ENCODE data around the gene DOK7.
A peak's percentile ranks its signal among the peaks of the same experiment; 100 is the strongest.

Gene DOK7

DNA sequence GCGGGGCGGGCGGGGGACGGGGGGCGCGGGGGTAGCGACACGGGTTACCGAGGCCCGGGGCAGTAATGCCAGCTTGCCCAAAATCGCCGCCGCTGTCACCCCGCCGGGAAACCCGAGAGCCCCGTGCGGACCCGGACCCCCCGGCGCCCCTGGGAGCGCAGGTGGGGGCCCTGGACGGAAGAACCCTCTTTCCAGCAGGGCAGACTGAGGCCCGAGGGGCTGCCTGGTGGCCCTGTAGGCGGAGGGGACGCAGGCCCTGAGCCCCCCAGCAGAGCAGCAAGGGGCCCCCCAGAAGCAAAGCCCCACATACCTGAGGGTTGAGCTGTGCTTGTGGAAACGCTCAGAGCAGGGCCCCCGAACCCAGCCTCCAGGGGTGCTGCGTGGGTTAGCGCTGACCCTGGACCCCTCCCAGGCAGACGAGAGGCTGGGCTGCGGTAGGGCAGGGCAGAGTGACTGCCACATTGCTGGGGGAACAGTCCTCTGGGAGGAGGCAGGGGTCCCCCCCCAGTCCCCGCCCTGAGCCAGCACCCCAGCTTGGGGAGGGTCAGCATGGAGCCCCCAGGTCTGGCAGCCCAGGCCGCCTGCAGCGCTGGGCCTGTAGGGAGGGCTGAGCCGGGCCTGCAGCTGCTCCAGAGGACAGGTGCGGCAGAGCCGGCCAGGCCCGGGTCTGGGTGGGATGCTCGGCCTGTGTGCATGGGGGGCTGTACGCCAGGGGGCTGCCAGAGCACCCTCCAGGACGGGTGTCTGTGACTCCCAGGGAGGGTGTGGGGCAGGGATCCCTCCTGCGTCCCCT lies 646 bp downstream of the DOK7 start:
- no peak for DNase-seq

DNA sequence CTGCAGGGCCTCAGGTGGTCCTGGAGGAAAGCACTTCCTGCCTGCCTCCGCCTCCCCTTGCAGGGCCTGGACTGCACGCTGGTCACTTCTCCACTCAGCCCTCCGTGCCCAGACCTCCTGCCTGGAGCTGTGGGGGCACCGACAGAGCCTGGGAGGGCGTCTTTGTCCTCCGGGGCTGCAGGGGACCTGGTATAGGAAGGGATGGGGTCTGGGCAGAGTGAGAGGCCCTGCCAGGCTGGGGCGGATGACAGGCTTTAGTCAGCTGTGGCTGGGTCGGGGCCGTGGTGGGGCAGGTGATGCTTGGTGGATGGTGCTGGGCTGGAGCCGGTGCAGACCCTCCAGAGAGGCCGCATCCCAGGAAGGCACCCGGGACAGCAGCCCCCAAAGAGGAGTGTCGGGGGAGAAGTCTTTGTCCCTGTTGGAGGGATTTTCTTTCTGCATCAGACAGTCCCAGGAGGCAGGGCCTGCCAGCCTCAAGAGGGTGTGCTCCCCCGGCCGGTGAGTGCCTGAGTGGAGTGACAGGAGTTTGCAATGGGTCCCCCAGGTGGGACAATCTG lies 1.3 kb downstream of the DOK7 start:
- no peak for DNase-seq

DNA sequence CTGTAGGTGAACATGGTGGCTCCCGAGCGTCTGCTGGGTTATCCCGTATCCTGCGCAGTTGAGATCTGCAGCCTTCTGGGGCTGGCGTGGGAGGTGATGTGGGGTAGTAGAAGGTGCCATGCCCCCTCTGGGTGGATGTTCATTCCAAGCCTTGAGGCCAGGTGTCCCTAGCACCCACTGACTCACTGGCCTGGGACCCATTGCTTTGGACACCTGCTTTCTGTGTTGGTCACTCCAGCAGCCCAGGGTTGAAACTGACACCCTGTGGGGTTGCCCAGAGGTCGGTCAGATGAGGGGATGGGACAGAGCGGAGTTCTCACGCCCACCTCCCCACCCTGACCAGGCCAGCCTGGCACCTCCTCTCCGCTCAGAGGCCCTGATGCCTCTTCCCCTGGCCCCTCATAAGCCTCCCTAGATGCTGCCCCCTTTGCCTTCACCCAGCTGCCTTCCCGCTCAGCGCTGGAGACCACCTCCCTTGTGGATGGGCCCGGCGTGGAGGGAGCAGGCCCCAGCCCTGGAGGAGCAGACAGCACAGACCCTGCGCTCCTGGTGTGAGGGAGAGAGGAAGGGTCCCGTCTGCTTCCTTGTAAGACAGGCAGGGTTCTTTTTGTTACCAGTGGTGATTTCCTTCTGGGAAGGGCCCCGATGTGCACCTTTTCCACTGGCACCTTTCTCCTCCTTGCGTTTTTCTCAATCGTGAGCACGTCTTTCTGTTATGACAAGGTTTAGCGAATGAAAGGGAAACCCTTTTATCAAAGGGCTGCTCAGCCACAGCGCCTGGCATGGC lies 2.0 kb downstream of the DOK7 start:
- no peak for DNase-seq

DNA sequence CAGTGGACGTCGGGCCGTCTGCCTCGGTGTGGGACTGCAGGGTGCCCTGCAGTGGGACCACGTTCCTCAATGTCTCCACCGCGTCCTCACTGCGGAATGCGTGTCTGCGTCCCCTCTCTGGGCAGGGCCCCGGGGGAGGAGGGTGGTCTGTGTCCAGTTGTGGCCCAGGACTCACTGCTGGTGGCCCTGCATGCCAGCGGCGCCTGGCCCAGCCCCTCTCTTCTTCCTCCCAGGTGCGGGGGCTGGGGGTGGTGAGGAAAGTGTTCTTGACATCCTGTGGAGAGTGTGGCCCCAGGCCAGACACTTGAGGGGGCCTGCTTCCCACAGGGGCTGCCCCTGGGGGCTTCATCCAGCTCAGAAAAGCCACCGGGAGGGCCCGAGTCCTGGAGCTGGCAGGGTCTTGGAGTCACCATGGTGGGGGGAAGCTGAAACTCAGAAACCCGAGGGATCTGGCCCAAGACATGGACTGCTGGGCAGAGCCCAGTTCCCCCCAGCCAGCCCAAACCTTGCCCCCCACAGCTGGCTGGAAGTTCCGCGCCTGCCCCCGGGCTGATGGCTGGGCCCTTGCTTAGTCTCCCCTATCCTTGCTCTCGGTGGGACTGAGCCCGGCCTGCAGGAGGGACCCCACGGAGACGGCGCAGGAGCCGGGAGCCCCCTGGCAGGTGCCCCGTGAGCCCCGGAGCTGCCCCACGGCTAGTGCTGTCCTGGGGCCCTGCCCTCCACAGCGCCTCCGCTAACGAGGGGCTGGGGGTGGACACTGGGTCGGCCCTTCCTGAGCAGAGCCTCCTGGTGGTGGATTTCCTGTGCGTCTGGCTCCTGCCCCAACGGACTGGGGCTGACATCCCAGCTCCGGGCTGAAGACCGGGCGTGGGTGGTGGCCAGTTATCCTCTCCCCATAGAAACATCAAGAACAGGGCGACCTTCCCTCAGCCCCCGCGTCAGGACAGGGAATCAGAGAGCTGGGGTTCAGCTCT lies 2.9 kb downstream of the DOK7 start:
- no peak for DNase-seq

DNA sequence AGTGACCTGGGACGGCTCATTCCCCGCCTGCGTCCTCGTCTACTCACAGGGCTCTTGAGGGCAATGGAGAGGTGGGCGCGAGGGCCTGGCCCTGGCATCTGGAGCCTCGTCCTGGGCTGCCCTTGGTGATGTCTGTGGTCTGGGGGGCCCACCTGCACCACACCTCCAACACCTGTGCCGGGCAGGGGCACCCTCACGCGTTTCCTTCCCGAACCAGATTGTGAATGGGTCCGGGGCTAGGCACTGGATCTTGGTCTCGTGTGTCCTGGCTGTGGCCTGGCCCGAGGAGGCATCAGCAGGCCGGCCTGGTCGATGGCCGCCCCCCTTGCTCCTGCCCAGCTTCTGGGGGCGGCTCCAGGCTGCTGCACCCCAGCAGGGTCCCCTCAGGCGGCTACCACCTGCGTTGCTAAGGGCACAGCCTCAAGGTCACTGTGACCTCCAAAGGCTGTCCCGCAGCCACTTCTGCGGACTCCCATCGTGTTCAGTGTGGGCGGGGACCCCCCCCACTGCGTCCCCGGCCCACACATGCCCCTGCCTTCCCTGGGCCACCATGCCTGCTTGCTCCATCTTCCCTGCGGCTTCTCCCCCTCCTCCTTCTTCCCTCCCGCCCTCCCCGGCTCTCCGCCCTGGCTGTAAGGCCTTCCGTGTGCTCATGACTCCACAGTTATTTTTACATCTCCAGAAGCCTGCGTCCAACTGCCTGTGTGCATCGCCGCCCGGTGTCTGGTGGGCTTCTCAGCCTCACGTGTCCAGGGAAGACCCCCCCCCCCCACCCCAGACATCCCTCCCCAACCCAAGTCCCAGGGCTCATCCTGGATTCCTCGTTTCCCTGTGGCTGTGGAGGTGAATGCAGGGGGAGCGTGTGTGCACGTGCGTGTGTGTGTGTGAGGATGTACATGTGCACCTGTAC lies 3.8 kb downstream of the DOK7 start:
- no peak for DNase-seq

DNA sequence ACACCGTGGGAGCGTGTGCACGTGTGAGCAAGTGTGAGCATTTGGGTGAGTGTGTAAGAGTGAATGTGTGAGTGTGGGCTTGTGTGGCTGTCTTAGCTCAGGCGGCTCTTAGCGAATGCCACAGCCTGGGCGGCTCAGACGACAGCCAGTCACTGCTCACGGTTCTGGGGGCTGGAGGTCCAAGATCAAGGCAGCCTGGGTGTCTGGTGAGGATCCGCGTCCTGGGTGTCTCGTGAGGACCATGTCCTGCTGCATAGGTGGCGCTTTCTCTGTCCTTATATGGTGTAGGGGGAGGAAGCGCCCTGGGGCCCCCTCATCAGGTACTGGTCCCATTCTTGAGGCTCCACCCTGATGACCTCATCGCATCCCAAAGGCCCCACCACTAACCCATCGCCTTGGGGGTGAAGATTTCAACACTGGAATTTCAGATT lies 4.5 kb downstream of the DOK7 start:
- DNase-seq: no peak

DNA sequence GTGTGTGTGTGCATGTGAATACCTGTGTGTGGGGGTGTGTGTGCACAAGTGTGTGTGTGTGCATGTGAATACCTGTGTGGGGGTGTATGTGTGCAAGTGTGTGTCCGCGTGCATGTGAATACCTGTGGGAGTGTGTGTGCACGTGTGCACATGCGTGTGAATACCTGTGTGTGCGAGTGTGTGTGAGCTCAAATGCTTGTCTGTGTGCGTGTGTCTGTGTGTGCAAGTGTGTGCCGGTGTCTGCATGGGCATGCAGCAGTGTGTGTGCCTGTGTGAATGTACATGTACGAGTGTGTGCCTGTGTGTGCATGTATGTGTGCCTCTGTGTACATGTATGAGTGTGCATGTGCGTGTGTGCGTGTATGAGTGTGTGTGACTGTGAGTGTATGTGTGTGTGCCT lies 5.0 kb downstream of the DOK7 start:
- DNase-seq: no peak

DNA sequence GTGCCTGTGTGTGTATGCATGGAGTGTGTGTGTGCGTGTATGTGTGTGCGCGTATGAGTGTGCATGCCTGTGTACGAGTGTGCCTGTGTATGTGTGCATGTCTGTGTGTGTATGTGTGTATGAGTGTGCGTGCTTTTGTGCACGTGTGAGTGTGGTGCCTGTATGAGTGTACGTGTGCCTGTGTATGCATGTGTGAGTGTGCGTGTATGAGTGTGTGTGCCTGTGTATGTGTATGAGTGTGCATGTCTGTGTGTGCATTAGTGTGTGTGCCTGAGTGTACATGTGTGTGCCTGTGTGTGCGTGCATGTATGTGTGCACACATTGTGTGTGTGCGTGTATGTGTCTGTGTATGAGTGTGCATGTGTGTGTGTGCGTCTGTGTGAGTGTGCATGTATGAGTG lies 5.7 kb downstream of the DOK7 start:
- DNase-seq: no peak

DNA sequence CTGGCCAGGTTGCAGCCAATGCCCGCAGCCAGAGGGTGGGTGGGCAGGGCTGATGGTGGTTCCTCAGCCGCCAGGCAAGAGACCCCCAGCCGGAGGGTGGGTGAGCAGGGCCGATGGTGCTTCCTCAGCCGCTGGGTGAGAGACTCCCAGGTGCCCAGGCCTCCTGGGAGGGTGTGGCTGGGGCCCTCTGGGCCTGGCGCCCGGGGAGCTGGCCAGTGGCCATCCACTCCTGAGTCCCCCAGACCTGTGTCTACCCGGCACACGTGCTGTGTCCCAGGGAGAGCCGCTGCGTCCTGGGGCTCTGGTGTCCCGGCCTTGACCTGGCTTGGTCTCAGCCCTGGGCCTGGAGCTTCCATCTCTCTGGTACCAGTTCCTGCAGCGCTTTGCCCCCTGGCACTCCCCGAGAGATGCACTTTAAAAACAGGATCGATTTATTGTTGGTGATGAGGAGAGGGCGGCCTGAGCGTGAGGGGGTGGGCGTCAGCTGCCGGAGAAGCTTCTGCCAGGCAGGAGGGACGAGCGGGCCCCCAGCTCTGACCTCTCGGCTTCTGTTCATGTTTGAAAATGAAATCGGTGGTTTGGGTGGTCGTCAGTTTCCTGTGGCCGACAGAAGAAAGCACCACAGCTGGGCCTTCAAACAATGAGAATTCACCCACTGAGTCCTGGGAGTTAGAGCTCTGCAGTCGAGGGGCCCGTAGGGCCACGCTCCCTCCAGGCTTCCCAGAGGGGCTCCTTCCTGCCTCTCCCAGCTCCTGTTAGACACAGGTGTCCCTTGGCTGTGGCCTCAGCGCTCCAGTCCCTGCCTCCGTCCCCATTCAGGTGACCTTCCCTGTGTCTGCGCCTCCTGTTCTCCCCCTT lies 6.5 kb downstream of the DOK7 start:
- no peak for DNase-seq

DNA sequence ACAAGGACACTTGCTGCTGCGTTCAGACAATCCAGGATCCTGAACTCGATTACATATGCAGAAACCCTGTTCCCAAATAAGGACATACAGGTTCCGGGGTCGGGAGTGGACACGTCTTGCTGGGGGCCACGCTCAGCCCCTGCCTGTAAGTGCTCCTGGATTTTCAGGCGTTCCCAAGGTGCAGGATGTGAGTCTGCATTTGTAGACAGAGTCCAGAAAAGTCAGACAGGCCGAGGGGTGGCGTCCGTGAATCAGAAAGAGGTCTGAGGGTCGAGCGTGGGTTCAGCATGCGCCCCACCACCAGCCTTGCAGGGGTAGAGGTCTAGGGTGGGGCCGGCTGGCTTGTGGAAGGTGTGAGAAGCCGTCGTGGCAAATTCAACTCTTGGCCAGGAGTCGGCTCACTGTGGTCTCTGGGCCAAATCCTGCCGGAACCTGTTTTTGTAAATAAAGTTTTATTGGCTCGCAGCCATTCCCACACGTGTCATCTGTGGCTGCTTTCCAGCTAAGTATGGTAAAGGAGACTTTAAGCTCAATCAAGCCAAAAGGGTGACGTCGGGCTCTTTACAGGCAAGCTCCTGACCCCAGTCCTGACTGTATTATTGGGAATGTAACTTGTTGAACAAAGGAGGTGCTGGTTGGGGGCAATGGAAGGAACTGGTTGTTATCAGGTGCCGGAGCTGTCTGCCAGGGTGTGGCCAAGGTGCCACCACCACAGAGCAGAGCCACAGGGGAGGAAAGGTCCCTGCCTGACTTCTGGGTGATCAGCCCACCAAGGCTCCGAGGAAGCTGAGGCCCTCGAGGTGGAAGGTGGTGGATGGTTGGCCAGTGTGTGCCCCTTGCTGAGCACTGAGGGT lies 7.4 kb downstream of the DOK7 start:
- peak; percentile 20 for DNase-seq

DNA sequence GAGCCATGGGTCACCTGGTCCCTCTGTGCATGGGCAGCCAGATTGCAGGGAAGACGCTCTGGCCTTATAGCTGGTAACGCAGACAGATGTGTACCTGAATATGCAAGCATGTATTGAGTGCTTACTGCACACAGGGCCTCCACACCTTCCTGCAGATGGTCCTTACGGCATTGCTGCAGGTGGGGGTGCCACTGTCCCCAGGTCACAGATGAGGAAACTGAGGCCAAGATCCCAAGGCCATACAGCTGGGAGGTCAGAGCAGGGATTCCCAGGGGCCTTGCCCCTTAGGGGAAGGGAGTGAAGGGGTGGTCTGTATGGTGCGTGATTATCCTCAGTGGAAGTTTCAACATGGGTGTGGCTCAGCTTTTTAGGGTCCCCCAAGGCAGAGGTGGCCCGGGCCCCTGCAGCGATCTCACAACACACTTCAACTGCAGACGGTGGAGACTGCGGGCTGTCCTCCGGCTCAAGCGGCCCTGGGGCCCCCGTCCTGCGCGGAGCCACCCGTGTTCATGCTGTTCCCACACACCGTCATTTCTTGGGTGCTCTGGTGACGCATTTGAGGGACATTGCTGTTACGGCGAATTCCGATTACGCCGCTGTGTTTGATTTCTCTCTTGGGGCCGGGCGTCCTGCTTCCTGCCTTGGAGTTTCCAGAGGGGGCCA lies 8.1 kb downstream of the DOK7 start:
- no peak for DNase-seq

DNA sequence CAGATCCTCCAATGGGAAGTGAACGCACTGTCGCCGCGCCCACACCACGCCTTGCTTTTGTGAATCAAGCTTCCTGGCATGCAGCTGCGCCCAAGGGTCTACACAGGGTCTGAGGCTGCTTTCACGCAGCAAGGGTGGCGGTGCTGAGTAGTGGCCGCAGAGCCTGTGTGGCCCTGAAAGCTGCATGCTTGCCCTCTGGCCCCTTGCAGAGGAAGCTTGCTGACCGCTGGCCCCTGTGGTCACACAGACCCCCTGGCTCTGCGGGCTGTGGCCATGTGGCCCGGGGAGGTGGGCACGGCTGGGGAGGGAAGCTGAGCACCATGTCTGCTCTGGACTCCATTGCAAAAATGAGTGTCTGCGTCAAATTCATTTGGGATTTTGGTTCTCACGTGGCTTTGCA lies 8.8 kb downstream of the DOK7 start:
- no peak for DNase-seq

DNA sequence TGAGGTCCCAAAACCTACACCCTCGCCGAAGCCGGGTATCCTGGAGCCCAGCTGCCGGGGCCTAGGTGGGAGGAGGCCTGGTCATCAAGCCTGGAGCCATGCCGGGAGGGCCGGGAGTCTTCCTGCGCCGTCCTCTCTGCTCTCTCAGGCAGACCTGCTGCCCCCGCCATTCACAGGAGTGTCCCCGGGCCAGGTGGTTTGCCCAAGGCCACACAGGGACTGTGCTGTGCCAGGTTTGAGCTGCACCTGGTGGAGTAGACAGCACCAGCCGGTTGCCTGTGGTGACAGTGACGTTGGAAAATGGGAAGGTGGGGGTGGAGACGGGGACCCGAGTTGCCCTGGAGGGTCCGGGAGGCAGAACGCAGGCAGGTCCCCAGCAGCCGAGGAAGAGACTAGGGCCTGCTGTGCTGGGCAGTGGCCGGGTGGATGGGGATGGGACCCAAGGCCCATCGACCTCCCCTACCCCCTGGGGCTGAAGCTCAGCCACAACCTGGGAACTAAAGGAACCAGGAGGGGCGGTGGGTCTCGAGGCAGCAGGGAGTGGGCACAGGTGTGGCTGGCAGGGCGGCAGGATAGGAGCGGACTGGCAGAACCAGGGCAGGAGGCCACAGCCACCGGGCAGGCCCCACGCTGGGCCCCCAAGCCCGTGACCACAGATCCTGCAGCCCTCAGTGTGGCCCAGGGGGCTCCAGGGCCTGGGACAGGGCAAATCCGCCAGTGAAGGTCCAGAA lies 9.5 kb downstream of the DOK7 start:
- DNase-seq: no peak

DNA sequence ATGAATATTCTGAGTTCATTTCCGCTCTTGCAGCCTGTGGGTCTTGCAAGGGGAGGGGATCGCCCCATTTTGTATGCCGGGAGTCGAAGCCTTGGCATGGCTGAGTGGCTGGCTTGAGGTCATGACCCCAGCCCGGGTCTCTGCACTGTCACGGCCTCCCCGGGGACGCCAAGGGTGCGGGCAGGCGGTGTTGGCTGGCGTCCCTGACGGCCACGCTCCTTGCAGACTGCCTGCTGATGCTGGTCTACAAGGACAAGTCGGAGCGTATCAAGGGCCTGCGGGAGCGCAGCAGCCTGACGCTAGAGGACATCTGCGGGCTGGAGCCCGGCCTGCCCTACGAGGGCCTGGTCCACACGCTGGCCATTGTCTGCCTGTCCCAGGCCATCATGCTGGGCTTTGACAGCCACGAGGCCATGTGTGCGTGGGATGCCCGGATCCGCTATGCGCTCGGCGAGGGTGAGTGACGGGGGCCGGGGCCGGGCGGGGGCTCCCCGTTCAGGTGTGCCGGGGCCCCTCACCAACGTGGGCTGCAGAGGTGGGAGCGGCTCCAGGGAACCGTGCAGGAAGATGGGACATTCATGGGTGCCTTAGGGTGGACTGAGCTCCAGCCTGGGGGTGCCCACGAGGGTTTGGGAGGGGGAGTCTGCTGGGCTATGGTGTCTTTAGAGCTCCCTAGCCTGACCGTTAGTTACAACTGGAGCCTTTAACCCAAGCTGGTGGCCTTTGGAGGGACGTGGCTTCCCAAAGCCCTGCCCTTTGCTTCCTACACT lies 10.3 kb downstream of the DOK7 start:
- no peak for DNase-seq

DNA sequence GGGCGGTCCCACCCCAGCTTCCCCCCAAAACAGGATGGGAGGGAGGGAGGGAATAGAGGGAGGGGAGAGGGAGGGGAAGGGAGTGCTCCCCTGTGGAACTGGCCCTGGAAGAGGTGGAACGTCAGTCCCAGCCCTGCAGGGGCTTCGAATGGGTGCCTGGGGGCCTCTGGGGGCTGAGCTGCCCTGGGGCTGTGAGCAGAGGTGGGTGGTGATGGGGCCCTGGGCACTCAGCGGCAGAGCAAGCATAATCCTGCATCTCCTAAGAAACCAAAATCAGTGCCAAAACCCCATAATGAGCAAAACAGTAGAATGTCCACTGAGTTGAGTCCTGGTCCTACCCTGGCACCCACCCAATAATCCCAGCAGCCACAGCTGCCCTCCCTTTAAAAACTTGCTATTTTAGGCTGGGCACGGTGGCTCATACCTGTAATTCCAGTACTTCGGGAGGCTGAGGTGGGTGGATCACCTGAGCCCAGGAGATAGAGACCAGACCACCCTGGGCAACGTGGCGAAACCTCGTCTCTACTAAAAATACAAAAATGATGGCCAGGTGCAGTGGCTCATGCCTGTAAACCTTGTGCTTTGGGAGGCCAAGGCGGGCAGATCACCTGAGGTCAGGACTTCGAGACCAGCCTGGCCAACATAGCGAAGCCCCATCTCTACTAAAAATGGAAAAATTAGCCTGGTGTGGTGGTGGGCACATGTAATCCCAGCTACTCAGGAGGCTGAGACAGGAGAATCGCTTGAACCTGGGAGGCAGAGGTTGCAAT lies 11.1 kb downstream of the DOK7 start:
- no peak for DNase-seq

DNA sequence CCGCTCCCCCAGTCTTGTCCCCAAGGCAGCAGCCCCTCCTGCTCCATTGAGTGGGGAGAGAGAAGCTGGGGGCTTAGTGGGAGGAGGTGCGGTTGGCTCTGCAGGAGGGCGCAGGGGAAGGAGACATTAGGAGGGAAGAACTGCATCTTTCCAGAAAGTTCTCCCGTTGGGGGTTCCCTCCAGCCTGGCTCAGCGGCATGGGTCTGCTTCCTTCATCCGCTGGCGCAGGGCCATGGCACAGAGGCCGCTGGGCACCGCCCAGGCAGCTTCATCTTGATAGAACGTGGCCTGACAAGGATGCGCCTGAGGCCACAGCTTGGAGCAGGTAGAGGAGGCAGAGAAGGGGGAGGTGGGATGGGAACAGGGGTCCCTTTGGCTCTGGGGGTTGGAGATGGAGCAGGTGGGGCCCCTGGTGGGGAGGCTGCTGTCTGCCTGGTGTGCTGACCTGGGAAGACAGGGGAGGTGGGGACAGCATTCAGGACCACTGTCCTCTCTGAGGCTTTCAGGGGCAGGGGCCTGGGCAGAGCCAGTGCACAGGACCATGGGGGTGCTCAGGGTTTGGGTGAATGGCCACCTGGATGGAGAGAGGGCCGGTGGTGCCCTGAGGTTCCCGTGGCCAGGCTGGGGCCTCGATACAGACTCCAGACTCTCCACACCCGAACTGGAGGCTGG lies 12.1 kb downstream of the DOK7 start:
- no peak for DNase-seq
